ENCODE data around the gene KRTAP8-1. TPM values are rescaled to one million over a fixed set of nuclear protein-coding genes. Genes with fewer than 3 reads are reported as not detected.

Gene KRTAP8-1, protein sequence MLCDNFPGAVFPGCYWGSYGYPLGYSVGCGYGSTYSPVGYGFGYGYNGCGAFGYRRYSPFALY
- not detected for polyA plus RNA-seq (ENCODE audit: insufficient read length in 4 of 4)

DNA sequence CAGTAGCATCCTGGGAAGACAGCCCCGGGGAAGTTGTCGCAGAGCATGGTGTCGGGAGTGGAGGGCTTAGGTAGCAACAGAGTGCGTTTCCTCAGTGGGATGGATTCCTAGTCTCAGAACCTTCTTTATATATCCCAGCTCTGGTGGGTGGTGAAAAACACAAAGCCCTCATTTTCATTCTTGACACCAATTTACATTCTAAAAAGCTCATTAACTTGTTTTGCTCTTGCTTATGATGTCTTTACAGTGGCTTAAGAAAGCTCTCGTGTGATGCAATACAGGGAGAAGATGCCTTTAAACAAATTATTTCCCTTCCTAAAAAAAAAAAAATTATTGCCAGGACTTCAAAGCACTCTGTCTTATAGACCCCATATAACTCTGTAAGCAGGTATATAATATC is at the start of gene KRTAP8-1:
Gene KRTAP8-1, minus strand, starts transcription at position 101 of the 400 bp plus-strand sequence. Its CDS starts 54 bp downstream, at position 47.
- DNase-seq (ENCODE audit: low read depth in 4 of 4, low spot score in 3 of 4): no peak

DNA sequence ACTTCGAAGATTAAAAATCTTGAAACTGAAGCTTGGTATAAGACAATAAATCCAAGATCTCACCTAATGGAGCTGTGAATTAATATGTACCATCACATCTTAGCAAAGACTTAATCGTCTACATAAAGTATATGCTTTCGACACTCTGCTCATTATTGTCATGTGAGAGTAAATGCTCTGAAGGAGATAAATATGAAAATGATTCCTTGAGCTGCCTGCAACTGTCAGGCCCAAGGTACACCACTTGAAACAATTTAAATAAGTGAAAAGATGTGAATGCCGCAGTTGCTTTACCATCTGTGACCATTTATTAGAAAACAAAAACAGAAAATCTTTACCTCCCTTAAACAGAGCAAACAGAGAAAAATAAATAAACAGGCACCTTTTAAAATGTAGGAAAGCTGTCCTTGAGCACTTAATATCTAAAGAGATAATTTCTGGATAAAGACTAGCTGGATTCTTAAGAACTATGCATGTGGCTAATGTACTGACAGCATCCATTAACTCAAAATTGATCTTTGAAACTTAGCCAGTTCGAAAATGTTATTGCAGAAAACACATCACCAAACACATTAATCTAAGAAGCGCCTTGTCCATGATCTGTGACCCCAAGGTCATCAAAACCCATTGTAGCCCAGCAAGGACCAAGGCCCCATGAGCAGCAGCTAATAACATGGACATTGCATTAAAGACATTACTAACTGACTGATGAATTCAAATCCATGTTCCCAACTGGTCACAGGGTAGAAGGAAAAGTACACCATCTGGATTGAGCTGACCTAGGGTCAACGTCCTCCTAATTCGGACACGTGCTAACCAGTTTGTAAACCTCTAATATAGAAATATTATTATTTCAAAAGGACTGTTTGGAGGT is 34.8 kb upstream of the KRTAP8-1 start:
- no peak for DNase-seq (ENCODE audit: low read depth in 4 of 4, low spot score in 3 of 4)

DNA sequence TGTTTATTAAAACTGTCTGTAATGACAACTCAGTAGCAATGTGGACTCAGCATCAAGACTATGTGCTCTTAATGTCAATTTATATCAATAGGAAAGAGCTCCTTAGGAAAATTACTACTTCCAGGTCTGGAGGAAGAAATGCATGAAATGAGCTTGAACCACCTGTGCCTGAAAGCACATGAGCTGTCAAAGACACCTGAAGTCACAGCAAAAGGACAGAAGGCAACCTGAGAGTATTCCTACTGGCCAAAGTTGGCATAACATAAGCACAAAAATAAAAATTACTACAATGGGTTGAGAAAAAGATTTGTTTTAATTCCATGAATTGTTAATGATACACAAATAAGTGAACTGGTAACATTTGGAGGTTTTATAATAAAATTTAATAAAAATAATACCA is 29.9 kb upstream of the KRTAP8-1 start:
- DNase-seq (ENCODE audit: low read depth in 4 of 4, low spot score in 3 of 4): no peak

DNA sequence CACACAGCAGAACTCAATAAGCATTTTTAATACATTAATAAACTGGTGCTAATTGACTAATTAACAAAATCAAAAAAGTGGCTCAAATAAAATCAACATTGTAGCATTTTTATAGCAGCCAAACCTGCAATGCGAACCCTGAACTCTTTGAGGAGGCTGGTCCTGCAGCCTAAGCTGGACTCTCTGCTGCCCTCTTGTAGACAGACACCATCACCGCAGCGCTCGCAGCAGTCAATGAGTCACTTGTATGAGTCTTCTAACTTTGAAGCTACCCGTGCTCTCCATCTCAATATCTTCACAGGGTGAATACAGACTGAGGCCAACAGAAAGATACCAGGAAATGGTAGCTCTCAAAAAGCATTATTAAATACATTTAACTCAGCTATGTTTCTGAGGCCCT is 26.2 kb upstream of the KRTAP8-1 start:
- no peak for DNase-seq (ENCODE audit: low read depth in 4 of 4, low spot score in 3 of 4)

DNA sequence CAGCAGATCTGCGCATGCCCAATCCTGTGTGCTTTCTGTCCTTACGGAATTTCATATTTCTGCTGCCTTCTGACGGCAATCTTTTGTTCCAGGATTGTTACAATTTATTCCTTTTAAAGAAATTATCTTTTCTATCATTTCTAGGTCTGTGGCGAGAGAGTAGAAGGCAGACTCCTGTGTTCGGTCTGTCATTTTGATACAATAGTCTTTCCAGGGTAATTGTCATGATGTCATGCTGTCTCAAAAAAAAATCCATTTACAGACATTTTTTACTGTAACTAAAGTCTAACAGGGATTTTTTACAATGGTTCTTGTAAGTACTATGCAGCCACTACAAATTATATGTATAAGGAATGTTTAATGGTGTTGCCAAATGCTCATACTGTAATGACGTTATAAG is 25.5 kb upstream of the KRTAP8-1 start:
- no peak for DNase-seq (ENCODE audit: low read depth in 4 of 4, low spot score in 3 of 4)

DNA sequence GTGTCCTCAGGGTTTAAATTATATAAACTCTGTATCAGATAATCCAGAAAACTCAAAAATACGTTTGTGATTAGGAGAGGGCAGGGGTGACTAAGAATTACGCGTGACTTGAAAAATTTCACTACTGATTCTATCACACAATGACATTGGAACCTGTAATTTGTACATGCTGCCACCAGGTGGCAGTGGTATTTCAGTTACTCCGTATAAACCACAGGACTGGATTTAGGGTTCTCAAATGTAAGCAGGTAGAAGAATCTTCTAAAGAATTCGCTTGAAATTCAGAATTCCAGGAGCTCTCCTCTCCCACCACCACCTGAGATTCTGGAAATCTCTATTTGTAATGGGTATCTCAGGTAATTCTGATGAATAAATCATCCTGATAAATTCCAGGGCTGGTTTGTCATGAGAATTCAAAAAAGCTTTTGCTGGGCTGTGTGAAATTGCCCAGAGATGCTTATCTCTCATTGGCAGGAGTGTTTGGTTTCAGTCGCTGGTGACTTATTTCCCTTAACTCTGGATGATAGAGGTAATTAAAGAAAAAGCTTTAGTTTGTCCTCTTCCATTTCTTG is 18.2 kb upstream of the KRTAP8-1 start:
- no peak for DNase-seq (ENCODE audit: low read depth in 4 of 4, low spot score in 3 of 4)

DNA sequence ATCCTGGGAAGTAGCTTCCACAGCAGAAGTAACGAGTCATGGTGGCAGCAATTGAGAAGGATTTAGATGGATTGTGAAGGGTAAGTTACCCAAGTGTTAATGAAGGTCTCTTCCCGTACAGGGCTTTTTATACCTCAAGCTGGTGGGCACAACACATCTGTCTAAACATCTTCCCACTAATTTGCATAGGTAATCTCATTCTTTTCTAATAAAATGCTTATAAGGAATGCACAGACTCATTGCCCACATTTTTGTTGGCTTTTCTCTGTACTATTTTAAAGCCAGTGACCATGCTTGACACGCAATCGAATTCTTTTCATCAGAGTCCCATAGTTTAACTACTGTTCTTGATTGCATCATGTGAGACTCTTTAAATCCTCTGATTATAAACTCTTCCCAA is 16.6 kb upstream of the KRTAP8-1 start, which contains the start of gene KRTAP7-1:
Gene KRTAP7-1, minus strand, starts transcription at position 101 of the 400 bp plus-strand sequence. Its CDS starts 61 bp downstream, at position 40.
- DNase-seq (ENCODE audit: low read depth in 4 of 4, low spot score in 3 of 4): no peak

DNA sequence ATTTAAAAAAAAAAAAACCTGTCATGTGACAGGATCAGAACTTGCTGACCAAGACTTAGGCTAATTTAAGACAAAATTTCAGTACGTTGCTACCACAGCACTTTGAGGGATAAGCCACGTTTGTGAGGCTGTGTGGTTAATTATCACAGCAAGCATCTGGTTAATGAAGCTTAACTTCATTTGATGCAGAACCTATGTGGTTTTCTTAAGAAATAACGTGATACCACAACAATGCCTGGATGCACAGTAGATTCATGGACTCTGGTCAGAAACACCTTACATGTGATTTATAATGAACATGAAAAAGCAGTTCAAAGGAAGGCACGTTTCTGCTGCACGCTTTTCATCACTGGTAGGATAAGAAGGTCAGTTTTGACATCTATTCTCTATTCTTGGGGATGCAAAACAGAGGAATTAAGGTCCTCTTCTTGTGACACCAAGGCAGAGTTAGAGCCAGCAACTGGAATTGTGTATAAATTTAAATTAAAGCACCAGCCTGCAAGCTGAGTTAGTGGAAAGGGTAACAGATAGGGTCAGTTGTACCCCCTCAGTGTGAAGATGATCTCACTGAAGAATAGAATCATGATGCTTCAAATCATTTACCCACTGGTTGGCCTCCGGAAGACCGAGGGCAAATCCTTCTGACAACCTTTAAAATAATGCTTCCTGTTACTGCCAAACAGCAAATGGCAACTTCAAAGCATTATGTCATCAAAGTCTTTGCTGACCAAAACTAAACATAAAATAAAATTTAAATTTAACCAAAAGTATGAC is 6.0 kb upstream of the KRTAP8-1 start:
- no peak for DNase-seq (ENCODE audit: low read depth in 4 of 4, low spot score in 3 of 4)

DNA sequence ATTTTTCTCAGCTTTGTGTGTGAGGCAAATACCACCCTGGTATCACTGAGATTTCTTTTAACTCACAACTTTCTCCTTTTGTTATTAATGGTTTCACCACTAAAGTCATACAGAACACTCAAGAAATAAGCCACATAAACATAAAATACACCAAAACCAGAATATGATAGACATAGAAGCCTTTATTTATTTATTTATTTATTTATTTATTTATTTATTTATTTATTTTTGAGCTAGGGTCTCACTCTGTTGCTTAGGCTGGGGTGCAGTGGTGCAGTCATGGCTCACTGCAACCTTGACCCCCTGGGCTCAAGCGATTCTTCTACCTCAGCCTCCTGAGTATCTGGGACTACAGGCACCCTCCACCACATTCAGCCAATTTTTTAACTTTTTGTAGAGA is 12.5 kb downstream of the KRTAP8-1 start:
- no peak for DNase-seq (ENCODE audit: low read depth in 4 of 4, low spot score in 3 of 4)

DNA sequence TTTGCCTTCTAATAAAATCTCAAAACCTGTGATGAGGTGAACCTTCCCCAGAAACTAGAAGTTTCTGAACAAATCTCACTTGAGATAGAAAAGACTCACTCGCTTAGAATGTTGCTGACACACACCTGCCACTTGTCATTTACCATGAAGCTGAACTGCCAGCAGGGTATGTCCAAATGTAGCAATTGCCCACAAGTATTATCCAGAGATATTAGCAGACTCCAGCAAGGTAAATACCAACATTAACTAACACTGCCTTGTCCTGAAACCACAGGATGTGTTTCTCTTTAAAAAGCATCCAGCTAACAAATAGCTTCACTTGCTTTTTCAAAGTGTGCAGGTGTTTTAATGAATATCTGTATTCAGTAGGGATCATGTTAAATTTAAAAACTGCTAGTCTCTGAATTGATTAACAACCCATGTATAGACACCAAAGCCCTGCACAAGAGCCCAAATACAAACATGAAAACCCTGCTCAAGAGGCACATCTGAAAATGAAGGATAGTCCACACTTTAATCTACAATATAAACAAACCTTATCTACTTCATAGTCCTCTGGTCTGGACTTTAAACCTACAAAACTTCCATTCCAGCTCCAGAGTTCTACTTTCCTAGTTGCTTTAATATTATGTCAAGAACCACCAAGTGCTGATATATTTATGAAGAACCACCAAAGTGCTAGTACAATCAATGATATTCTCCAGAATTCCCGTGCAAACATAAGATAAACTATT is 19.3 kb downstream of the KRTAP8-1 start:
- DNase-seq (ENCODE audit: low read depth in 4 of 4, low spot score in 3 of 4): no peak

DNA sequence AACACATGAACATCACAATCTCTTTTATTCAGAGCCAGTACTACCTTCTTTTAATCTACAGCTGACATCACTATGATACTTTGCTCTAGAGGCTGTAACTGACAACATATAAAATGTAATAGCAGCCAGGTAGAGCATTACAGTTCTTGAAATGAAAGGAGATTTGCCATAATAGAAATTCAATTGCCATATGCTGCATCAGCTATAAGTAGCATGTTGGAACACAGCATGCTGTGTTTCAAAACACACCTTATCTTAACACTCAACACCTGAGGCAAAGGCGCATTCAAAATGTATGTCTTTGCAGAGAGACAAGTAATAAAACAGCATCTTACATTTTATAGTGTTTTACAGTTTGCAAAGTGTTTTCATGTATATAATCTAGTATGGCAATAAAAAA is 33.8 kb downstream of the KRTAP8-1 start:
- DNase-seq (ENCODE audit: low read depth in 4 of 4, low spot score in 3 of 4): no peak

DNA sequence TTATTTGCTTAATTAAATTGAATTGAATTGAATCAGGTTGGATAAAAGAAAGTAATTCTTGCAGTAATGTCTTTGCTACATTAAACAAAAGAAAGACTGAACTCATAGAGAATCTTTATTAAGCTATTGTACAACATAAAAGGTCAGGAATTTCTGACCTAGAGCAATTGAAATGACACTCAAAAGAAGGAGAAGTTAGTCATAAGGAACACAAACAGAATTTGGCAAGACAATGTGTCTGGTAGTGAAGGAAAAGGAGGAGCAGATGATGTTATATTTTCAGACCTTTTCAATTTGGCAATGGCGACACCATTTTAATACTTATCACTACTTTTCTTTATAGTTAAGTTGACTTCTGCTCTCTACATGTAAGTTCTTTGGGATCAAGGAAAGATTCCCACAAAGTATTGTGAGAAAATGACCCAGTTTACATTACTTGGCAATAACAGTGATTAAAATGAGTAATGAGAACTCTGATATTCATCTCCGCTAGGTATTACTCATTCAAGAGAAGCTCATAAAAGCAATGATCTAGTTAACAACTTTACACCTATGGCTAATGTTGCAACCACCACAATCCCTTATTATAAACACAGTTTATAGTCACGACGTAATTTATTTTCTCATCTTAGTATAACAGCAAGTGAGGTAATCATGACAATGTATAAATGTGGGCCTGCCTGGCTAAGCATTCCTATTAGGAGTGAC is 43.2 kb downstream of the KRTAP8-1 start:
- DNase-seq (ENCODE audit: low read depth in 4 of 4, low spot score in 3 of 4): no peak

Other genes starting within 250 kb of the KRTAP8-1 start
- gene KRTAP22-2, start 222.9 kb downstream of the KRTAP8-1 start, polyA plus RNA-seq (ENCODE audit: insufficient read length in 4 of 4): not detected
- not detected for gene KRTAP6-3, start 220.8 kb downstream of the KRTAP8-1 start, polyA plus RNA-seq (ENCODE audit: insufficient read length in 4 of 4)
- not detected for gene KRTAP6-2, start 214.4 kb downstream of the KRTAP8-1 start, polyA plus RNA-seq (ENCODE audit: insufficient read length in 4 of 4)
- not detected for gene KRTAP22-1, start 212.2 kb downstream of the KRTAP8-1 start, polyA plus RNA-seq (ENCODE audit: insufficient read length in 4 of 4)
- gene KRTAP6-1, start 199.3 kb downstream of the KRTAP8-1 start, polyA plus RNA-seq (ENCODE audit: insufficient read length in 4 of 4): not detected
- gene KRTAP20-1, start 196.8 kb downstream of the KRTAP8-1 start, polyA plus RNA-seq (ENCODE audit: insufficient read length in 4 of 4): not detected
- not detected for gene KRTAP20-4, start 192.6 kb downstream of the KRTAP8-1 start, polyA plus RNA-seq (ENCODE audit: insufficient read length in 4 of 4)
- gene KRTAP20-2, start 178.1 kb downstream of the KRTAP8-1 start, polyA plus RNA-seq (ENCODE audit: insufficient read length in 4 of 4): not detected
- gene KRTAP20-3, start 170.4 kb downstream of the KRTAP8-1 start, polyA plus RNA-seq (ENCODE audit: insufficient read length in 4 of 4): not detected
- gene KRTAP21-3, start 94.5 kb downstream of the KRTAP8-1 start, polyA plus RNA-seq (ENCODE audit: insufficient read length in 4 of 4): not detected
- not detected for gene KRTAP21-2, start 66.0 kb downstream of the KRTAP8-1 start, polyA plus RNA-seq (ENCODE audit: insufficient read length in 4 of 4)
- not detected for gene KRTAP21-1, start 57.8 kb downstream of the KRTAP8-1 start, polyA plus RNA-seq (ENCODE audit: insufficient read length in 4 of 4)
- not detected for gene KRTAP7-1, start 16.5 kb upstream of the KRTAP8-1 start, polyA plus RNA-seq (ENCODE audit: insufficient read length in 4 of 4)
- not detected for gene KRTAP11-1, start 68.3 kb upstream of the KRTAP8-1 start, polyA plus RNA-seq (ENCODE audit: insufficient read length in 4 of 4)
- gene KRTAP19-8, start 225.2 kb upstream of the KRTAP8-1 start, polyA plus RNA-seq (ENCODE audit: insufficient read length in 4 of 4): not detected